Measurements from ENCODE around the gene DDAH1.

- peak; percentile 59 for TF ChIP-seq CTCF (conservative IDR thresholded peaks at IDR 0.05; ENCODE audit: low read depth, low read length)
- no peak for TF ChIP-seq EZH2 (IDR thresholded peaks at IDR 0.05; ENCODE audit: low read length, unreplicated experiment)
- no peak for TF ChIP-seq EZH2phosphoT487 (IDR thresholded peaks at IDR 0.05; ENCODE audit: borderline replicate concordance, low read length)
Observed at GRCh38 chr1:85494904-85495266, 29.9 kb upstream of the DDAH1 start.

Measured in PC-3 (cell line).